Esophagus muscularis mucosa (tissue), 4 donors: ENCODE data around the gene MED25. TPM values are rescaled to one million over a fixed set of nuclear protein-coding genes. Genes with fewer than 3 reads are reported as not detected.

ENCODE experiments used
- DNase-seq: peaks from one replicate; pipeline ENCODE4 v3.0.0-alpha.2; 2017; ENCODE audit errors: extremely low spot score
- H3K27ac ChIP-seq, 4 donors: fragments of 200-600 bp; sonication (generic); replicated peaks in 1 of 4; 1 replicate in 3 of 4; 2 replicates in 1 of 4; pipeline ENCODE4 v1.5.1; 2016 to 2019; ENCODE audit warnings: mild to moderate bottlenecking in 1 of 4
- H3K27me3 ChIP-seq, 4 donors: fragments of 200-600 bp; sonication (generic); one replicate each; pipeline versions ENCODE4 v1.5.1 to v1.6.0; 2016 to 2019
- H3K36me3 ChIP-seq, 4 donors: fragments of 200-600 bp; sonication (generic); one replicate each; pipeline ENCODE4 v1.5.1; 2016 to 2019
- H3K4me1 ChIP-seq, 4 donors: fragments of 200-600 bp; sonication (generic); one replicate each; pipeline ENCODE4 v1.5.1; 2016 to 2019
- H3K4me3 ChIP-seq, 4 donors: fragments of 200-600 bp; sonication (generic); 1 replicate in 2 of 4; 2 replicates in 2 of 4; pipeline ENCODE4 v1.5.1; 2016 to 2019; ENCODE audit warnings: mild to moderate bottlenecking in 4 of 4, moderate library complexity in 1 of 4
- H3K9me3 ChIP-seq, 4 donors: fragments of 200-600 bp; sonication (generic); 1 replicate in 3 of 4; 2 replicates in 1 of 4; pipeline ENCODE4 v1.5.1; 2016 to 2019
- CTCF ChIP-seq, 3 experiments: fragments of 200-600 bp in 2 of 3; fragments of 450-650 bp in 1 of 3; sonication (generic) in 2 of 3; IDR thresholded peaks; one replicate each; pipeline ENCODE4 v1.5.1; 2017 to 2019; ENCODE audit warnings: antibody characterized with exemption in 3 of 3, mild to moderate bottlenecking in 2 of 3, moderate library complexity in 1 of 3
- EP300 ChIP-seq: sonication (generic); formaldehyde crosslinking; IDR thresholded peaks from one replicate; pipeline ENCODE4 v1.6.1; 2017; ENCODE audit warnings: antibody characterized with exemption
- POLR2A ChIP-seq: fragments of 450-650 bp; IDR thresholded peaks from one replicate; pipeline ENCODE4 v1.6.1; 2017; ENCODE audit warnings: antibody characterized with exemption, moderate library complexity, mild to moderate bottlenecking, low read depth
- POLR2AphosphoS5 ChIP-seq, 2 donors: sonication (generic); formaldehyde crosslinking; IDR thresholded peaks; one replicate each; pipeline ENCODE4 v1.6.1; 2017; ENCODE audit warnings: antibody characterized with exemption in 2 of 2
- WGBS: methylation state at CpG from one replicate; pipeline ENCODE4 v1.1.5; 2018; 5-methylcytosine and 5-hydroxymethylcytosine counted together
- intact Hi-C: fragments of 100-400 bp; cut with DNase I; formaldehyde crosslinking; loops from one replicate; pipeline ENCODE4 v1.15.1; 2023
- total RNA-seq, 4 donors: library from RNA; depleted of rRNA; stranded (reverse); fragments of >200 nt; gene quantifications; one replicate each; pipeline versions ENCODE4 v1.1.0 to v1.2.1, GENCODE V29; 2016

Gene MED25
- total RNA-seq, 4 donors from 2014 or later, result 22.5 to 36.0 (median 34.1) TPM

- intact Hi-C loops, result no loop called here
- no peak for DNase-seq
- H3K27ac ChIP-seq, result no peak overlapping the region
- no peaks in the 10 kb centered on the region for H3K27me3 ChIP-seq
- TF ChIP-seq POLR2A (no peak), EP300 (no peak), CTCF (IDR thresholded peaks at IDR 0.05) (no peak), POLR2AphosphoS5 (IDR thresholded peaks at IDR 0.05) (no peak)
- H3K4me1 ChIP-seq, result no peaks in the 10 kb centered on the region
- no peaks in the 10 kb centered on the region for H3K9me3 ChIP-seq
- H3K36me3 ChIP-seq, result peaks cover 52 to 95% (median 93%) of the 10 kb centered on the region in 4 donors
- H3K4me3 ChIP-seq, result no peak overlapping the region
- WGBS, result no CpG with 5 or more reads among the region's 12 CpGs
Measured at GRCh38 chr19:49835562-49835961, 17.5 kb downstream of the MED25 start.

GRCh38 chr19:49836176-49837008 is 18.3 kb downstream of the MED25 start:
- H3K4me1 ChIP-seq, result no peaks in the 10 kb centered on the region
- 95% methylated on average over 12 of the region's 20 CpGs for WGBS
- intact Hi-C loops, result no loop called here
- H3K4me3 ChIP-seq, result no peak overlapping the region
- no peaks in the 10 kb centered on the region for H3K9me3 ChIP-seq
- no peaks in the 10 kb centered on the region for H3K27me3 ChIP-seq
- no peak for DNase-seq
- peaks cover 52 to 90% (median 88%) of the 10 kb centered on the region in 4 donors for H3K36me3 ChIP-seq
- no peak overlapping the region for H3K27ac ChIP-seq
- TF ChIP-seq POLR2AphosphoS5 (IDR thresholded peaks at IDR 0.05), result no peak
- no peak for TF ChIP-seq CTCF (IDR thresholded peaks at IDR 0.05)
- no peak for TF ChIP-seq EP300
- TF ChIP-seq POLR2A, result no peak

- Histone ChIP-seq H3K27ac (no peak overlapping the region), H3K27me3 (no peaks in the 10 kb centered on the region), H3K4me1 (no peaks in the 10 kb centered on the region), H3K36me3 (peaks cover 48 to 85% (median 82%) of the 10 kb centered on the region in 4 donors), H3K9me3 (no peaks in the 10 kb centered on the region), H3K4me3 (no peak overlapping the region)
- TF ChIP-seq EP300, result no peak
- TF ChIP-seq CTCF (IDR thresholded peaks at IDR 0.05), result no peak
- TF ChIP-seq POLR2A, result no peak
- no peak for TF ChIP-seq POLR2AphosphoS5 (IDR thresholded peaks at IDR 0.05)
- intact Hi-C loops, result no loop called here
- no peak for DNase-seq
- 97% methylated on average over 5 of the region's 5 CpGs for WGBS
Measured at GRCh38 chr19:49837009-49837310, 18.9 kb downstream of the MED25 start.

- TF ChIP-seq EP300, result no peak
- H3K27me3 ChIP-seq, result no peaks in the 10 kb centered on the region
- no peak overlapping the region for H3K4me3 ChIP-seq
- intact Hi-C loops, result no loop called here
- no peak overlapping the region for H3K27ac ChIP-seq
- no peak for DNase-seq
- H3K4me1 ChIP-seq, result no peaks in the 10 kb centered on the region
- peaks cover 43 to 80% (median 78%) of the 10 kb centered on the region in 4 donors for H3K36me3 ChIP-seq
- WGBS, result 95% methylated on average over 9 of the region's 9 CpGs
- no peaks in the 10 kb centered on the region for H3K9me3 ChIP-seq
Measured at GRCh38 chr19:49837425-49837824, 19.3 kb downstream of the MED25 start.

- no peaks in the 10 kb centered on the region for H3K27me3 ChIP-seq
- H3K36me3 ChIP-seq, result peaks cover 27 to 64% (median 62%) of the 10 kb centered on the region in 4 donors
- H3K27ac ChIP-seq, result no peak overlapping the region
- no peaks in the 10 kb centered on the region for H3K4me1 ChIP-seq
- intact Hi-C loops, result no loop called here
- no peak for DNase-seq
- WGBS, result 90% methylated on average over 18 of the region's 18 CpGs
- TF ChIP-seq POLR2AphosphoS5 (IDR thresholded peaks at IDR 0.05) (no peak), EP300 (no peak), POLR2A (no peak), CTCF (IDR thresholded peaks at IDR 0.05) (no peak)
- no peak overlapping the region for H3K4me3 ChIP-seq
- H3K9me3 ChIP-seq, result no peaks in the 10 kb centered on the region
Measured at GRCh38 chr19:49838885-49839588, 20.9 kb downstream of the MED25 start.
